ENCODE measurements around the gene WFDC2.

DNA sequence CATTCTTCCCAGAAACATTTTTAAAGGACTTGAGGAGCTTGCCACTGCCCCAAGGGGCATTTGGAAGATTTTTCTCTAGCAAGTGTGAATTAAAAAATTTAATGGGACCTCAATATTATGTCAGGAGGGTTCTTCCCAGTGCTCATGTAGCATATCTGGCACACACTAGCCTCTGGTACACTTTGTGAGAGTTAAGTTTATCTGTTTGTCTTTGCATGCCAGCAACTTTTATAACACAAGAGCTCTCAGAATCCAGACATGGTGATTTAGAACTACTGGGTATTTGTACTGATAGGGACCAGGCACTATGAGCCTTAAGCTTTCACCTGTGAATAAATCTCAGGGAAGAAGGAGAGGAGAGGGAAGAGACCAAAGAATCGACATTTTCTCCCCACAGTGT, 33.0 kb downstream of the WFDC2 start:
- TF ChIP-seq CTCF (IDR thresholded peaks at IDR 0.05; ENCODE audit: control extremely low read depth in 1 of 3, insufficient read depth in 1 of 3, low read depth in 1 of 3, low read length in 3 of 3) (no peak), KDM1A (IDR thresholded peaks at IDR 0.05; ENCODE audit: borderline replicate concordance, low read length) (no peak), RFX5 (IDR thresholded peaks at IDR 0.05; ENCODE audit: borderline replicate concordance, low read depth, low read length) (no peak), SP1 (IDR thresholded peaks at IDR 0.05; ENCODE audit: low read depth, low read length) (no peak), POLR2A (IDR thresholded peaks at IDR 0.05; ENCODE audit: control extremely low read depth in 1 of 2, low read depth in 2 of 2, low read length in 2 of 2) (no peak)

Data from H1 (cell line).